ENCODE results near the gene CDYL.

GRCh38 chr6:4736371-4736873 lies 39.8 kb upstream of the CDYL start:
- TF ChIP-seq EZH2phosphoT487 (IDR thresholded peaks at IDR 0.05; ENCODE audit: borderline replicate concordance, low read length) = no peak
- TF ChIP-seq CTCF (conservative IDR thresholded peaks at IDR 0.05; ENCODE audit: low read depth, low read length) = no peak
- TF ChIP-seq EZH2 (IDR thresholded peaks at IDR 0.05; ENCODE audit: low read length, unreplicated experiment) = no peak

All from PC-3 (cell line).